H1 (cell line): Measurements from ENCODE around the gene SNU13. TPM values are rescaled to one million over a fixed set of nuclear protein-coding genes. Genes with fewer than 3 reads are reported as not detected.

Experiments
- CTCF ChIA-PET: fragments of 300-600 bp; sonication (Branson Sonifier 250); formaldehyde crosslinking; loops from one replicate; lab custom pipeline; 2021; ENCODE audit not compliant: partially characterized antibody; lab: Charles Lee
- POLR2A ChIA-PET: fragments of 300-600 bp; sonication (Branson Sonifier 250); formaldehyde crosslinking; loops from one replicate; lab custom pipeline; 2021; ENCODE audit warnings: inconsistent platforms; ENCODE audit not compliant: partially characterized antibody; lab: Charles Lee
- DNase-seq, 2 experiments: peaks; one replicate each; pipeline versions ENCODE4 v3.0.0 to v3.0.0-alpha.2; 2010 to 2022; ENCODE audit warnings: low spot score in 2 of 2, low read depth in 1 of 2, mixed read lengths in 1 of 2
- FAIRE-seq: peaks from 2 replicates; lab custom pipeline; 2011; peaks lifted over from hg19 to GRCh38; lab: Jason Lieb, UNC
- H2AFZ ChIP-seq: 2 replicates; pipeline ENCODE4 v1.8.1; 2012; ENCODE audit warnings: low read length, inconsistent platforms
- H2AK5ac ChIP-seq: 2 replicates; pipeline ENCODE4 v1.6.1; 2013; ENCODE audit warnings: low read depth, low read length
- H2BK120ac ChIP-seq: replicated peaks from 2 replicates; pipeline ENCODE3; 2013; ENCODE audit warnings: low read depth, low read length, inconsistent platforms
- H2BK12ac ChIP-seq: 2 replicates; pipeline ENCODE4 v1.6.1; 2013; ENCODE audit warnings: low read depth, low read length
- H2BK15ac ChIP-seq: 2 replicates; pipeline ENCODE4 v1.6.1; 2013; ENCODE audit warnings: low read length
- H2BK20ac ChIP-seq: 2 replicates; pipeline ENCODE4 v1.6.1; 2013; ENCODE audit warnings: low read length
- H2BK5ac ChIP-seq: 2 replicates; pipeline ENCODE4 v1.6.1; 2013; ENCODE audit warnings: low read depth, low read length
- H3K14ac ChIP-seq: 2 replicates; pipeline ENCODE4 v1.6.1; 2013; ENCODE audit warnings: inconsistent platforms; ENCODE audit not compliant: insufficient read length
- H3K18ac ChIP-seq: 2 replicates; pipeline ENCODE4 v1.6.1; 2013; ENCODE audit warnings: low read length; ENCODE audit errors: extremely low read depth
- H3K23ac ChIP-seq: 2 replicates; pipeline ENCODE4 v1.6.1; 2013; ENCODE audit warnings: inconsistent platforms; ENCODE audit not compliant: insufficient read length
- H3K23me2 ChIP-seq: 2 replicates; pipeline ENCODE4 v1.6.1; 2013; ENCODE audit warnings: low read depth, low read length
- H3K27ac ChIP-seq: 2 replicates; pipeline ENCODE4 v1.6.1; 2011; ENCODE audit warnings: low read depth, low read length, inconsistent platforms
- H3K27me3 ChIP-seq, 4 experiments: replicated peaks in 1 of 4; 1 replicate in 1 of 4; 2 replicates in 3 of 4; pipeline versions ENCODE4 v1.6.1 to v1.8.1; 2011 to 2013; ENCODE audit warnings: low read length in 3 of 4, mild to moderate bottlenecking in 3 of 4, inconsistent platforms in 2 of 4, mixed read lengths in 2 of 4, moderate library complexity in 1 of 4; ENCODE audit not compliant: control insufficient read depth in 3 of 4, insufficient read depth in 3 of 4; ENCODE audit errors: extremely low read depth in 1 of 4
- H3K36me3 ChIP-seq, 4 experiments: 2 replicates each; pipeline versions ENCODE4 v1.6.1 to v1.8.1; 2011 to 2013; ENCODE audit warnings: mild to moderate bottlenecking in 4 of 4, low read length in 3 of 4, moderate library complexity in 2 of 4, control low read depth in 1 of 4, inconsistent platforms in 1 of 4; ENCODE audit not compliant: insufficient read depth in 4 of 4, control insufficient read depth in 2 of 4
- H3K4ac ChIP-seq: replicated peaks from 2 replicates; pipeline ENCODE3; 2013; ENCODE audit warnings: low read length, low read depth, mixed read lengths, inconsistent platforms; ENCODE audit not compliant: insufficient read length
- H3K4me1 ChIP-seq, 4 experiments: replicated peaks in 1 of 4; 1 replicate in 1 of 4; 2 replicates in 3 of 4; pipeline versions ENCODE4 v1.6.1 to v1.8.1; 2011 to 2013; ENCODE audit warnings: low read length in 3 of 4, inconsistent platforms in 2 of 4, mixed read lengths in 1 of 4; ENCODE audit not compliant: insufficient read depth in 4 of 4, control insufficient read depth in 3 of 4
- H3K4me2 ChIP-seq, 2 experiments: 2 replicates each; pipeline versions ENCODE4 v1.6.1 to v1.8.1; 2011 to 2013; ENCODE audit warnings: low read depth in 2 of 2, low read length in 2 of 2, control low read depth in 1 of 2, inconsistent platforms in 1 of 2, mild to moderate bottlenecking in 1 of 2; ENCODE audit not compliant: insufficient read depth in 1 of 2
- H3K4me3 ChIP-seq, 4 experiments: fragments of 200-600, 300-600 bp in 1 of 4; sonication (generic), shearing (Covaris generic), sonication (Bioruptor Twin) in 1 of 4; 2 replicates each; pipeline versions ENCODE4 v1.5.1 to v1.8.1; 2011 to 2016; ENCODE audit warnings: low read length in 4 of 4, low read depth in 3 of 4, control low read depth in 2 of 4, inconsistent platforms in 2 of 4, mild to moderate bottlenecking in 2 of 4, mixed read lengths in 1 of 4, moderate library complexity in 1 of 4; ENCODE audit not compliant: insufficient read depth in 2 of 4; ENCODE audit errors: extremely low read depth in 1 of 4
- H3K56ac ChIP-seq: replicated peaks from 2 replicates; pipeline ENCODE3; 2013; ENCODE audit warnings: low read depth, mild to moderate bottlenecking, mixed read lengths, low read length, inconsistent platforms; ENCODE audit not compliant: insufficient read length
- H3K79me1 ChIP-seq: 2 replicates; pipeline ENCODE4 v1.6.1; 2013; ENCODE audit warnings: low read depth, low read length, control low read depth
- H3K79me2 ChIP-seq, 2 experiments: 2 replicates each; pipeline versions ENCODE4 v1.6.1 to v1.8.1; 2012 to 2013; ENCODE audit warnings: low read length in 2 of 2, mild to moderate bottlenecking in 2 of 2, inconsistent platforms in 1 of 2; ENCODE audit not compliant: insufficient read depth in 2 of 2, control insufficient read depth in 1 of 2
- H3K9ac ChIP-seq, 4 experiments: replicated peaks in 1 of 4; 1 replicate in 1 of 4; 2 replicates in 3 of 4; pipeline versions ENCODE4 v1.6.1 to v1.8.1; 2011 to 2013; ENCODE audit warnings: low read depth in 3 of 4, low read length in 3 of 4, control low read depth in 2 of 4, mild to moderate bottlenecking in 2 of 4, moderate library complexity in 2 of 4, inconsistent platforms in 1 of 4; ENCODE audit errors: extremely low read depth in 1 of 4
- H3K9me3 ChIP-seq, 2 experiments: 2 replicates each; pipeline versions ENCODE4 v1.6.1 to v1.8.1; 2012 to 2013; ENCODE audit warnings: mild to moderate bottlenecking in 2 of 2, moderate library complexity in 2 of 2, control low read depth in 1 of 2, inconsistent platforms in 1 of 2, low read depth in 1 of 2, low read length in 1 of 2, mixed read lengths in 1 of 2; ENCODE audit not compliant: insufficient read depth in 2 of 2
- H4K20me1 ChIP-seq, 2 experiments: replicated peaks in 1 of 2; 2 replicates each; pipeline versions ENCODE3 to v1.8.1; 2011 to 2013; ENCODE audit warnings: inconsistent platforms in 2 of 2, low read length in 2 of 2, mild to moderate bottlenecking in 1 of 2; ENCODE audit not compliant: insufficient read depth in 2 of 2, control insufficient read depth in 1 of 2
- H4K5ac ChIP-seq: 2 replicates; pipeline ENCODE4 v1.6.1; 2013; ENCODE audit warnings: low read length, low read depth, mixed read lengths, inconsistent platforms; ENCODE audit not compliant: insufficient read length
- H4K8ac ChIP-seq: 2 replicates; pipeline ENCODE4 v1.8.0; 2013; ENCODE audit warnings: mild to moderate bottlenecking, moderate library complexity, low read length, inconsistent platforms; ENCODE audit not compliant: insufficient read depth; ENCODE audit errors: extremely low read depth
- H4K91ac ChIP-seq: replicated peaks from 2 replicates; pipeline ENCODE3; 2013; ENCODE audit warnings: low read length, mixed read lengths, inconsistent platforms; ENCODE audit not compliant: insufficient read length
- CHD2 ChIP-seq: IDR thresholded peaks from 2 replicates; pipeline ENCODE4 v1.6.1; 2012; ENCODE audit warnings: low read length, improper control_type of control experiment
- CREB1 ChIP-seq: IDR thresholded peaks from 2 replicates; pipeline ENCODE4 v1.6.1; 2012; ENCODE audit warnings: inconsistent platforms
- GTF2F1 ChIP-seq: IDR thresholded peaks from 2 replicates; pipeline ENCODE4 v1.6.1; 2012; ENCODE audit warnings: low read depth, low read length, improper control_type of control experiment, borderline replicate concordance
- HDAC2 ChIP-seq, 2 experiments: fragments of 300-600 bp in 1 of 2; sonication (generic) in 1 of 2; IDR thresholded peaks; 2 replicates each; pipeline ENCODE4 v1.6.1; 2011 to 2012; ENCODE audit warnings: low read depth in 2 of 2, low read length in 2 of 2, mild to moderate bottlenecking in 2 of 2, moderate library complexity in 2 of 2, borderline replicate concordance in 1 of 2, inconsistent platforms in 1 of 2
- POLR2AphosphoS5 ChIP-seq: IDR thresholded peaks from 2 replicates; pipeline ENCODE4 v1.6.1; 2011; ENCODE audit warnings: low read depth, low read length
- RFX5 ChIP-seq: IDR thresholded peaks from 2 replicates; pipeline ENCODE4 v1.6.1; 2011; ENCODE audit warnings: low read depth, low read length, improper control_type of control experiment, borderline replicate concordance
- RXRA ChIP-seq: IDR thresholded peaks from 2 replicates; pipeline ENCODE4 v1.6.1; 2011; ENCODE audit warnings: low read depth, mild to moderate bottlenecking, low read length, moderate library complexity; ENCODE audit not compliant: insufficient read depth
- SP2 ChIP-seq: IDR thresholded peaks from 2 replicates; pipeline ENCODE4 v1.6.1; 2012; ENCODE audit warnings: mild to moderate bottlenecking, low read length, inconsistent platforms
- TBP ChIP-seq: IDR thresholded peaks from 2 replicates; pipeline ENCODE4 v1.6.1; 2011; ENCODE audit warnings: low read depth, low read length, improper control_type of control experiment
- YY1 ChIP-seq: IDR thresholded peaks from 2 replicates; pipeline ENCODE4 v1.6.1; 2011; ENCODE audit warnings: low read depth, mild to moderate bottlenecking, low read length
- WGBS, 2 experiments: shearing (Covaris generic) in 1 of 2; methylation state at CpG; one replicate each; pipeline versions ENCODE4 v1.1.6 to v1.1.7; 2013 to 2015; ENCODE audit warnings: low lambda C conversion rate in 2 of 2, mixed read lengths in 2 of 2, inconsistent platforms in 1 of 2, low coverage in 1 of 2, missing lambda C conversion rate in 1 of 2; ENCODE audit not compliant: insufficient replicate concordance in 2 of 2, insufficient coverage in 1 of 2, insufficient read length in 1 of 2; ENCODE audit errors: extremely low coverage in 1 of 2, missing lambda C conversion rate in 1 of 2; 5-methylcytosine and 5-hydroxymethylcytosine counted together
- polyA plus RNA-seq, 7 experiments: library from polyadenylated mRNA; depleted of rRNA in 3 of 7; stranded (reverse) in 5 of 7; unstranded in 2 of 7; fragments of >200 nt in 5 of 7; fragments of 200-250 nt in 2 of 7; gene quantifications; 1 replicate in 5 of 7; 2 replicates in 1 of 7; 4 replicates in 1 of 7; pipeline versions ENCODE4 v1.2.1 to v1.2.3, GENCODE V29; 2011 to 2013; ENCODE audit warnings: missing spikeins in 2 of 7, mixed read lengths in 2 of 7
- total RNA-seq: library from RNA; stranded (reverse); fragmentation: NEBNext Ultra II Directional; extraction: Animal tissue kit (Norgen Biotek cat#: 25700); gene quantifications from 2 replicates; pipeline ENCODE4 v1.2.1, GENCODE V29; 2021

SNU13 gene
- total and polyA plus RNA-seq, 2 of the 8 experiments (the other 6 are each of a cell fraction or from before 2014, with no cell fraction given) = 241 to 281 TPM

GRCh38 chr22:41668971-41669911, 19.4 kb downstream of the SNU13 start:
- Histone ChIP-seq H3K23ac (no peak overlapping the region), H3K4me3 (no peak overlapping the region), H4K91ac (no peak overlapping the region), H3K27ac (no peak overlapping the region), H4K8ac (peak overlapping the region; percentile 75; the same call in 1 of the 2 replicates), H3K56ac (no peak overlapping the region), H3K4me1 (peaks cover 0 to 8% (median 3%) of the 10 kb centered on the region in 4 experiments; a peak in 5 of 7 replicates), H3K9me3 (no peaks in the 10 kb centered on the region), H2BK5ac (no peak overlapping the region), H2BK12ac (no peak overlapping the region), H2BK15ac (no peak overlapping the region), H3K18ac (no peak overlapping the region), H3K36me3 (peaks cover 0 to 12% (median 4%) of the 10 kb centered on the region in 4 experiments; a peak in 6 of 8 replicates), H2BK120ac (no peak overlapping the region), H2AK5ac (no peak overlapping the region), H2BK20ac (no peak overlapping the region), H3K27me3 (no peaks in the 10 kb centered on the region), H3K79me2 (peaks cover 0 to 3% of the 10 kb centered on the region in 2 experiments; a peak in 1 of 4 replicates), H3K4ac (no peak overlapping the region), H3K23me2 (no peaks in the 10 kb centered on the region), H3K4me2 (no peak overlapping the region), H3K79me1 (peaks cover 5% of the 10 kb centered on the region; the same call in 1 of the 2 replicates), H3K14ac (no peak overlapping the region), H4K20me1 (peaks cover 2 to 7% of the 10 kb centered on the region in 2 experiments), H3K9ac (no peak overlapping the region), H4K5ac (no peak overlapping the region), H2AFZ (no peak overlapping the region)
- FAIRE-seq = no peak
- CTCF ChIA-PET = no interaction called here
- no peak for DNase-seq
- TF ChIP-seq RXRA (no peak), CREB1 (no peak), HDAC2 (IDR thresholded peaks at IDR 0.05; ENCODE audit: borderline replicate concordance in 1 of 2, low read depth in 2 of 2, low read length in 2 of 2) (no peak), YY1 (no peak), TBP (no peak), SP2 (no peak), RFX5 (no peak), GTF2F1 (no peak), POLR2AphosphoS5 (no peak), CHD2 (no peak)
- POLR2A ChIA-PET = interaction anchor here (1.4 kb wide), 1 partner anchor 19 kb away, joined by 3 read pairs; no protein-coding TSS in a partner anchor
- 92% methylated on average over 21 of the region's 21 CpGs; no CpG with 5 or more reads in 1 of the 2 experiments for WGBS, 2 experiments
